Uterus (tissue), 4 donors: ENCODE data around the gene RPS6KL1. TPM values are rescaled to one million over a fixed set of nuclear protein-coding genes. Genes with fewer than 3 reads are reported as not detected.

Experiments used
- DNase-seq, 2 donors: peaks; one replicate each; pipeline ENCODE4 v3.0.0-alpha.2; 2019 to 2020
- H3K27ac ChIP-seq, 2 donors: fragments of 200-600 bp; sonication (generic); 1 replicate in 1 of 2; 2 replicates in 1 of 2; pipeline ENCODE4 v1.5.1; 2016 to 2018
- H3K27me3 ChIP-seq, 2 donors: fragments of 200-600 bp; sonication (generic); one replicate each; pipeline ENCODE4 v1.5.1; 2018 to 2019; ENCODE audit warnings: control low read depth in 1 of 2
- H3K36me3 ChIP-seq, 2 donors: fragments of 200-600 bp; sonication (generic); one replicate each; pipeline ENCODE4 v1.5.1; 2019; ENCODE audit warnings: control low read depth in 1 of 2
- H3K4me1 ChIP-seq, 2 donors: fragments of 200-600 bp; sonication (generic); one replicate each; pipeline ENCODE4 v1.5.1; 2018 to 2019; ENCODE audit warnings: control low read depth in 1 of 2
- H3K4me3 ChIP-seq, 2 donors: fragments of 200-600 bp; sonication (generic); 1 replicate in 1 of 2; 2 replicates in 1 of 2; pipeline ENCODE4 v1.5.1; 2018 to 2019; ENCODE audit warnings: mild to moderate bottlenecking in 1 of 2
- H3K9me3 ChIP-seq, 2 donors: fragments of 200-600 bp; sonication (generic); one replicate each; pipeline ENCODE4 v1.5.1; 2019; ENCODE audit warnings: control low read depth in 1 of 2
- CTCF ChIP-seq, 4 experiments: fragments of 200-600 bp in 2 of 4; fragments of 450-650 bp in 2 of 4; sonication (generic) in 2 of 4; IDR thresholded peaks; one replicate each; pipeline ENCODE4 v1.5.1; 2016 to 2019; ENCODE audit warnings: antibody characterized with exemption in 4 of 4, mild to moderate bottlenecking in 2 of 4, moderate library complexity in 1 of 4
- POLR2A ChIP-seq, 2 donors: fragments of 450-650 bp; IDR thresholded peaks; one replicate each; pipeline ENCODE4 v1.6.1; 2016; ENCODE audit warnings: antibody characterized with exemption in 2 of 2, mild to moderate bottlenecking in 1 of 2, moderate library complexity in 1 of 2
- intact Hi-C: fragments of 100-400 bp; cut with DNase I; formaldehyde crosslinking; loops from one replicate; pipeline ENCODE4 v1.15.1; 2023; ENCODE audit warnings: low total_unique reads
- total RNA-seq, 4 donors: library from RNA; depleted of rRNA in 3 of 4; stranded (reverse); fragments of >200 nt in 3 of 4; gene quantifications; one replicate each; pipeline versions ENCODE4 v1.1.0 to v1.2.4, GENCODE V29; 2014 to 2023
- donor health status: DM: yes; HTN: yes; CAD: no.

The RPS6KL1 gene
- total RNA-seq, 4 donors from 2014 or later: 0.26 to 11.1 (median 3.0) TPM; not detected in 1

DNA sequence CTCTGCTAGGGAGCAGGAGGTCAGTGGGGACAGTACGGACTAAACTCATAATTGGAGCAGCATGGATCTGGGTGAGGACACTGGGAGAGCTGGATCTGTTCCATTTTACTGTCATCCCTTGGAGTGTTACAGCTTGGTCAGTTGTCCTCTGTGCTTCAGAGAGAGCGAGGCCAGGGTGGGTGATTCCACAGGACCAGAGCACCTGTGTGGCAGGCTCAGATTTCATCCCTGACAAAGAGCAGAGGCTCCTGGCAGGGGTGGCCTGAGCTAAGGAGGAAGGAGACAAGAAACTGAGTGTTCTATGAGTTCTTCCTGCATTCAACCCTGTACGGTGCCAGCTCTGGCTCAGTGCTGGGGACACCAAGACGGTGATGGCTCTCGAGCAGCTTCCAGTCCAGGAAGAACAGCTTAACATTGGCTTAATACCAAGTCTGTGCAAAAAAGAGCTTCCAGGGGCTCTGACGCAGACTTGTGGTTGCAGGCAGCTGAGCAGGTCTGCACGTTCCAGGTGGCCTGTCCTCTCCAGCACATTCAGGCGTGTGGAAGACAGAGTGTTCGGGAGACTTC, 40.7 kb upstream of the RPS6KL1 start:
- TF ChIP-seq POLR2A (IDR thresholded peaks at IDR 0.05): no peak
- TF ChIP-seq CTCF (IDR thresholded peaks at IDR 0.05): no peak
- H3K36me3 ChIP-seq: no peaks in the 10 kb centered on the region
- no peak for DNase-seq
- H3K9me3 ChIP-seq: no peaks in the 10 kb centered on the region
- H3K4me1 ChIP-seq: no peaks in the 10 kb centered on the region
- intact Hi-C loops: no loop called here
- H3K27me3 ChIP-seq: no peaks in the 10 kb centered on the region
- no peak overlapping the region for H3K27ac ChIP-seq
- H3K4me3 ChIP-seq: no peak overlapping the region

DNA sequence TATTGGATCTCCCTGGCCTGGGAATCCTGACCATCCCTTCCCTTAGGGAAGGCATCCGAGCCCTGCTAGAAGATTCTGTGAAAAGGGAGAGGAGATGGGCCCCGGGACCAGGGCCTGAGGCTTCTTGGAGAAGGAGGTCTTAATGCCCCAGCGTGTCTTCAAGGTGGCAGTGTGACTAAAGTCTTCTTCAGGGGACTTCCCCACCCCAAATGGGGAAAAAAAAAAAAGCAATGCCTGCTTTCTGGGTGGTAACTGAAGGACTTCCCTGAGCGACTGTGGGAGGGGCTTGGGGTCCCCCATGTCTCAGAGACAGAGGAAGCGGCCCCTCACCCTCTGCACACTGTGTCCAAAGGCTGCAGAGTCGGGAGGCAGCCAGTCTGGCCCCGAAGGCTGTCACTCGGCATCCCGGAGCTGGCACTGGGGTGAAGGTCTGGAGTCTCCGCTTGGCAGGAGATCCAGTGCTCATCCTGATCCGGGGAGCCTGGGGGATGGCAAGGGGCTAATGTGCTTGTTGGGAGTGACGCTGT, 40.2 kb upstream of the RPS6KL1 start:
- TF ChIP-seq CTCF (IDR thresholded peaks at IDR 0.05): no peak
- no peak for TF ChIP-seq POLR2A (IDR thresholded peaks at IDR 0.05)
- Histone ChIP-seq H3K4me1 (no peaks in the 10 kb centered on the region), H3K27ac (no peak overlapping the region), H3K4me3 (no peak overlapping the region), H3K9me3 (no peaks in the 10 kb centered on the region), H3K27me3 (no peaks in the 10 kb centered on the region), H3K36me3 (no peaks in the 10 kb centered on the region)
- no peak for DNase-seq
- intact Hi-C loops: no loop called here

- Histone ChIP-seq H3K4me1 (no peaks in the 10 kb centered on the region), H3K27me3 (no peaks in the 10 kb centered on the region), H3K36me3 (no peaks in the 10 kb centered on the region), H3K27ac (no peak overlapping the region), H3K4me3 (no peak overlapping the region), H3K9me3 (no peaks in the 10 kb centered on the region)
- no peak for DNase-seq
- TF ChIP-seq POLR2A (IDR thresholded peaks at IDR 0.05) (no peak), CTCF (IDR thresholded peaks at IDR 0.05) (no peak)
- intact Hi-C loops: no loop called here
Measured at GRCh38 chr14:74962493-74962892, 39.4 kb upstream of the RPS6KL1 start.

DNA sequence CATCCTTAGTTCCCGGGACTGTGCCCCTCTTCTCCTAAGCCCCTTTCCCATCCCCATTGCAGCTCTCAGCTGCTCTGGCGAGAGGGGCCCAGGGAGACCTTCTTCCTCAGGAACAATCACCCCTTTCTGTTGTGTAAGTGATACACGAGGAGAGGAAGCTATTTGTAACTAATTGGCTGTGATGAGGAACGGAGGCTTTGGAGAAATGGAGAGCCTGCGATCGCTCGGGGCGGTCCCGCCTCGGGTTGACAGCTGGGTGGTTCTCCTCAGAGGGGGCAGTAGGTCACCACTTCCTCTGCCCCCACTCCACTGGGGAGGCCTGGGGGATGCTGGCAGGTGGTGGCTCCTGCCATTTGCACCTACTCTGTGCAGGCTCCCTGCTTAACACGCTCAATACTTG, 39.0 kb upstream of the RPS6KL1 start:
- DNase-seq: no peak

More for the DNA sequence above, 39.0 kb upstream of the RPS6KL1 start:
- Histone ChIP-seq H3K27me3 (no peaks in the 10 kb centered on the region), H3K9me3 (no peaks in the 10 kb centered on the region), H3K36me3 (no peaks in the 10 kb centered on the region), H3K27ac (no peak overlapping the region), H3K4me1 (no peaks in the 10 kb centered on the region), H3K4me3 (no peak overlapping the region)
- no peak for TF ChIP-seq CTCF (IDR thresholded peaks at IDR 0.05)
- no peak for TF ChIP-seq POLR2A (IDR thresholded peaks at IDR 0.05)
- intact Hi-C loops: no loop called here
